Gastroesophageal sphincter (tissue), 3 donors: ENCODE data around the gene C13orf42.

Source experiments
- POLR2A ChIP-seq, 2 donors: fragments of 450-650 bp; IDR thresholded peaks; one replicate each; pipeline ENCODE4 v1.6.1; 2017; ENCODE audit warnings: antibody characterized with exemption in 2 of 2, mild to moderate bottlenecking in 2 of 2, moderate library complexity in 1 of 2
- TF ChIP-seq, protein P1 (sequence below), 4 experiments: fragments of 200-600 bp in 2 of 4; fragments of 450-650 bp in 2 of 4; sonication (generic) in 1 of 4; IDR thresholded peaks; one replicate each; pipeline ENCODE4 v1.5.1; 2017 to 2019; ENCODE audit warnings: antibody characterized with exemption in 4 of 4, mild to moderate bottlenecking in 2 of 4, moderate library complexity in 2 of 4

GRCh38 chr13:51071493-51071892 is 39.6 kb downstream of the C13orf42 start:
- no peak for TF ChIP-seq POLR2A (IDR thresholded peaks at IDR 0.05)
- TF ChIP-seq, protein P1, sequence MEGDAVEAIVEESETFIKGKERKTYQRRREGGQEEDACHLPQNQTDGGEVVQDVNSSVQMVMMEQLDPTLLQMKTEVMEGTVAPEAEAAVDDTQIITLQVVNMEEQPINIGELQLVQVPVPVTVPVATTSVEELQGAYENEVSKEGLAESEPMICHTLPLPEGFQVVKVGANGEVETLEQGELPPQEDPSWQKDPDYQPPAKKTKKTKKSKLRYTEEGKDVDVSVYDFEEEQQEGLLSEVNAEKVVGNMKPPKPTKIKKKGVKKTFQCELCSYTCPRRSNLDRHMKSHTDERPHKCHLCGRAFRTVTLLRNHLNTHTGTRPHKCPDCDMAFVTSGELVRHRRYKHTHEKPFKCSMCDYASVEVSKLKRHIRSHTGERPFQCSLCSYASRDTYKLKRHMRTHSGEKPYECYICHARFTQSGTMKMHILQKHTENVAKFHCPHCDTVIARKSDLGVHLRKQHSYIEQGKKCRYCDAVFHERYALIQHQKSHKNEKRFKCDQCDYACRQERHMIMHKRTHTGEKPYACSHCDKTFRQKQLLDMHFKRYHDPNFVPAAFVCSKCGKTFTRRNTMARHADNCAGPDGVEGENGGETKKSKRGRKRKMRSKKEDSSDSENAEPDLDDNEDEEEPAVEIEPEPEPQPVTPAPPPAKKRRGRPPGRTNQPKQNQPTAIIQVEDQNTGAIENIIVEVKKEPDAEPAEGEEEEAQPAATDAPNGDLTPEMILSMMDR (IDR thresholded peaks at IDR 0.05): no peak
